ENCODE measurements around the gene ZCCHC24. TPM values are rescaled to one million over a fixed set of nuclear protein-coding genes. Genes with fewer than 3 reads are reported as not detected.

Gene ZCCHC24
- total RNA-seq, 1 donor from 2014 or later: 1.6 TPM

DNA sequence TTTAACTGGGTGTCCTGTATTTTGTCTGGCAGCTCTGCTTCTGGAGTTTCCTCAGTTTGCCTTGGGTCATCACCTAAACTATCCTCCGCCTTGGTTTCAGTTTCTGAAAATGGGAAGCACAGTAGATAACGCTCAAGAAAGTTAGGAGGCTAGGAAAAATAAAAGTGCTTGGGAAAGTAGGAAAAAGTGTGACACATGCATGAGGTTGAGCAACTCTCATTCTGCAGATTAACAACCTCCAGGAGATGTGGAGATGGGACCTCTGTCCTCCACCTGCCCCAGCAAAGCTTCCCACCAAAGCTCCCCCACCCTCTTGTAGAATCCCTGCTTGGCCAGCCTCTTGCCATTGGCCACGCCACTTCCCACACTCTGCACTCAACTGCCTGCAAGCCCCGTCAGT, 13.1 kb upstream of the ZCCHC24 start:
- H3K27ac Mint-ChIP-seq: no peak overlapping the region
- H3K36me3 Mint-ChIP-seq (ENCODE audit: insufficient read depth): no peaks in the 10 kb centered on the region
- no peak overlapping the region for H3K4me3 Mint-ChIP-seq (ENCODE audit: low read depth)
- H3K27me3 Mint-ChIP-seq: peaks cover 9% of the 10 kb centered on the region
- no peaks in the 10 kb centered on the region for H3K4me1 Mint-ChIP-seq (ENCODE audit: low read depth)
- TF ChIP-seq, protein P1, sequence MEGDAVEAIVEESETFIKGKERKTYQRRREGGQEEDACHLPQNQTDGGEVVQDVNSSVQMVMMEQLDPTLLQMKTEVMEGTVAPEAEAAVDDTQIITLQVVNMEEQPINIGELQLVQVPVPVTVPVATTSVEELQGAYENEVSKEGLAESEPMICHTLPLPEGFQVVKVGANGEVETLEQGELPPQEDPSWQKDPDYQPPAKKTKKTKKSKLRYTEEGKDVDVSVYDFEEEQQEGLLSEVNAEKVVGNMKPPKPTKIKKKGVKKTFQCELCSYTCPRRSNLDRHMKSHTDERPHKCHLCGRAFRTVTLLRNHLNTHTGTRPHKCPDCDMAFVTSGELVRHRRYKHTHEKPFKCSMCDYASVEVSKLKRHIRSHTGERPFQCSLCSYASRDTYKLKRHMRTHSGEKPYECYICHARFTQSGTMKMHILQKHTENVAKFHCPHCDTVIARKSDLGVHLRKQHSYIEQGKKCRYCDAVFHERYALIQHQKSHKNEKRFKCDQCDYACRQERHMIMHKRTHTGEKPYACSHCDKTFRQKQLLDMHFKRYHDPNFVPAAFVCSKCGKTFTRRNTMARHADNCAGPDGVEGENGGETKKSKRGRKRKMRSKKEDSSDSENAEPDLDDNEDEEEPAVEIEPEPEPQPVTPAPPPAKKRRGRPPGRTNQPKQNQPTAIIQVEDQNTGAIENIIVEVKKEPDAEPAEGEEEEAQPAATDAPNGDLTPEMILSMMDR (IDR thresholded peaks at IDR 0.05; ENCODE audit: unreplicated experiment): no peak
- H3K9me3 Mint-ChIP-seq (ENCODE audit: low read depth): no peaks in the 10 kb centered on the region
- DNase-seq (ENCODE audit: low spot score, unreplicated experiment): no peak

DNA sequence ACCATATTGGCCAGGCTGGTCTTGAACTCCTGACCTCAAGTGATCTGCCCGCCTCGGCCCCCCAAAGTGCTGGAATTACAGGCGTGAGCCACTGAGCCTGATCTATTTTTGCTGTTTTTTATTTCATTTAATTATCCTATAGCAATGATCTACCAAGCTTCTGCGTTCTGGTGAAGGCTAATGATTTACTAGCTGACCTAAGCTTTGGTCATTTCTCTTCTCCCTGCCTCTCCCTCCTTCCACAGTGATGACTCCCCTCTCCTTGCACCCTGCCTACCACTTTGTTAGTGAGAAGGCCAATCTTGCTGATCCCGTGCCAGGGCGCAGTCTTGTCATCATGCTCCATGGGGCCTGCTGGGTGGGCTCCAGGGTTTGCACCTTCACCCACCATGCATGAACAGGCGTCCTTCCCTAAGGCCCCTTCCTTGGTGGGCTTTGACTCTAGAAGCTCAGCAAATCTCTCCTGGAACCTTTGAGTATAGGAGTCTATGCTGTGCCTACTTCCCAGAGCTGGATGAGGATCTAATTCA, 11.9 kb upstream of the ZCCHC24 start:
- Mint-ChIP-seq H3K9me3 (ENCODE audit: low read depth) (no peaks in the 10 kb centered on the region), H3K27me3 (peaks cover 10% of the 10 kb centered on the region), H3K36me3 (ENCODE audit: insufficient read depth) (no peaks in the 10 kb centered on the region), H3K4me1 (ENCODE audit: low read depth) (peaks cover 2% of the 10 kb centered on the region), H3K4me3 (ENCODE audit: low read depth) (no peak overlapping the region), H3K27ac (no peak overlapping the region)
- TF ChIP-seq, protein P1 (IDR thresholded peaks at IDR 0.05; ENCODE audit: unreplicated experiment): no peak
- DNase-seq (ENCODE audit: low spot score, unreplicated experiment): no peak

DNA sequence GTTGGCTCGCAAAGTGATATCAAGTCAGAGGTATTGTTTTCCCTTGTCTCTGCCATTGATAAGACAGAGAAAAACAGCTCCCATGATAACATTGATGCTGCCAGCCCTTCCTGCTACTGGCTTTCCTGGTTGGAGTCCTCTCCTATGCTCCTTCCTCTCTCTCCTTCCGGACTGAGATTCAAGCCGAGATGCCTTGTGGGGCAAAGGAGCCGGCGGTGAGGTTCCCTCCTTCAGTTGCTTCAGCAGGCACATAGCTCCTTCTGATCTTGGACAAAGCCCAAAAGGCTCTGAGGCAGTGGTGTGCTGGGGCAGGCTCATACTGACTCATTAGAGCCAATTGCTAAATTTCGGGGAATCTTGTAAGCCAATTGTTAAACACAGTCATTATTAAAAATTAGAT, 8.8 kb upstream of the ZCCHC24 start:
- no peaks in the 10 kb centered on the region for H3K9me3 Mint-ChIP-seq (ENCODE audit: low read depth)
- peaks cover 16% of the 10 kb centered on the region for H3K4me1 Mint-ChIP-seq (ENCODE audit: low read depth)
- no peak overlapping the region for H3K4me3 Mint-ChIP-seq (ENCODE audit: low read depth)
- TF ChIP-seq, protein P1 (IDR thresholded peaks at IDR 0.05; ENCODE audit: unreplicated experiment): no peak
- no peaks in the 10 kb centered on the region for H3K36me3 Mint-ChIP-seq (ENCODE audit: insufficient read depth)
- H3K27ac Mint-ChIP-seq: no peak overlapping the region
- no peak for DNase-seq (ENCODE audit: low spot score, unreplicated experiment)
- H3K27me3 Mint-ChIP-seq: peaks cover 10% of the 10 kb centered on the region

DNA sequence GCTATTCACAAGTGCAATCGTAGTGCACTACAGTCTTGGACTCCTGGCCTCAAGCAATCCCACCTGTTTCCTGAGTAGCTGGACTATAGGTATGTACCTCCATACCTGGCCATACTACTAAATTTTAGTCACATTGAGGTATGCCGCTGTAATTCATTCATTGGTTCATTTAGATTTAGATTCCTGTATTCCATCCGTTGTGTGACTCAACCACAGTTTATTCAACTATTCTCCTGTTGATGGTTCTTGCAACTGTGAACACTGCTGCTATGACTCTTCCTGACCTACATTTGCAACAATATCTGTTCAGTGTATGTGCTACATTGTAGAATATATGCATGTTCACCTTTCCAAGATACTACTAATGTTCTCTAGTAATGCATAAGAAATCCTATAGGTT, 8.0 kb upstream of the ZCCHC24 start:
- TF ChIP-seq, protein P1 (IDR thresholded peaks at IDR 0.05; ENCODE audit: unreplicated experiment): no peak
- H3K4me1 Mint-ChIP-seq (ENCODE audit: low read depth): peaks cover 23% of the 10 kb centered on the region
- no peak overlapping the region for H3K27ac Mint-ChIP-seq
- no peak for DNase-seq (ENCODE audit: low spot score, unreplicated experiment)
- H3K27me3 Mint-ChIP-seq: peaks cover 6% of the 10 kb centered on the region
- H3K9me3 Mint-ChIP-seq (ENCODE audit: low read depth): no peaks in the 10 kb centered on the region
- no peaks in the 10 kb centered on the region for H3K36me3 Mint-ChIP-seq (ENCODE audit: insufficient read depth)
- no peak overlapping the region for H3K4me3 Mint-ChIP-seq (ENCODE audit: low read depth)

DNA sequence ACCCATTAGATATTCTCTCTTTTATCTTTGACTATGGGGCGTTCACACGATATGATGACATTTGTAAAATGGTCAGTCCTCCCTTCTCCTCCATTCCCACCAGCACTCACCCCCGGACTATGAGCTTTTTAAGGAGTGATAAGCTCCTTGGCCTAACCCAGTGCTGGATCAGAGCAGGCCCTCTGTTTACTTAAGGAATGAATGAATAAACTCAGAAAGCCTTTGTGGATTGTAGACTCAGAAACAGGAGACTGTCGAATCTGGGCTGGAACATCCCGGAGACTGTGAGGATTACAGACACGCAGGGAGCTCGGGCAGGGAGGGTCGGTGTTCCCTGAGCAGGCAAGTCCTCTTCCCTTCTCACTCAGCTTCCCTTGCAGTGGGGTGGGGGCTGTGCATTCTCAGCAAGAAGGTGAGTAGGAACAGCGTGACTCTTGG, 6.8 kb upstream of the ZCCHC24 start:
- Mint-ChIP-seq H3K36me3 (ENCODE audit: insufficient read depth) (no peaks in the 10 kb centered on the region), H3K27me3 (peaks cover 13% of the 10 kb centered on the region), H3K4me1 (ENCODE audit: low read depth) (peaks cover 23% of the 10 kb centered on the region), H3K4me3 (ENCODE audit: low read depth) (no peak overlapping the region), H3K9me3 (ENCODE audit: low read depth) (no peaks in the 10 kb centered on the region), H3K27ac (no peak overlapping the region)
- TF ChIP-seq, protein P1 (IDR thresholded peaks at IDR 0.05; ENCODE audit: unreplicated experiment): no peak
- DNase-seq (ENCODE audit: low spot score, unreplicated experiment): no peak

All from progenitor cell of endocrine pancreas (in vitro differentiated cells).